T-helper 2 cell treated with Interferon-gamma antibody and Interleukin-4, amounts not matched to agents 5 μg/mL and 100 μg/mL, for 36 hours (primary cell): ENCODE results near the gene PCDHGA4.

Experiments used
- DNase-seq: peaks from one replicate; pipeline ENCODE4 v3.0.0; 2021; ENCODE audit warnings: low spot score
- H3K27ac Mint-ChIP-seq: one replicate; pipeline ENCODE4 v1.8.0; 2021; ENCODE audit warnings: mild to moderate bottlenecking, mixed read lengths
- H3K27me3 Mint-ChIP-seq: one replicate; pipeline ENCODE4 v1.8.0; 2021; ENCODE audit warnings: low read depth, mixed read lengths
- H3K36me3 Mint-ChIP-seq: one replicate; pipeline ENCODE4 v1.8.0; 2021; ENCODE audit warnings: low read depth, mixed read lengths
- H3K4me1 Mint-ChIP-seq: one replicate; pipeline ENCODE4 v1.8.0; 2021; ENCODE audit warnings: low read depth, mixed read lengths
- H3K4me3 Mint-ChIP-seq: one replicate; pipeline ENCODE4 v1.8.0; 2022; ENCODE audit warnings: mild to moderate bottlenecking, moderate library complexity, mixed read lengths
- H3K9me3 Mint-ChIP-seq: one replicate; pipeline ENCODE4 v1.8.0; 2021; ENCODE audit warnings: mixed read lengths

The PCDHGA4 gene

GRCh38 chr5:141403387-141403786 is 48.6 kb downstream of the PCDHGA4 start:
- peaks cover 2% of the 10 kb centered on the region for H3K4me1 Mint-ChIP-seq
- H3K4me3 Mint-ChIP-seq: no peak overlapping the region
- H3K9me3 Mint-ChIP-seq: peaks cover 14% of the 10 kb centered on the region
- H3K27ac Mint-ChIP-seq: no peak overlapping the region
- peaks cover 49% of the 10 kb centered on the region for H3K27me3 Mint-ChIP-seq
- no peaks in the 10 kb centered on the region for H3K36me3 Mint-ChIP-seq
- no peak for DNase-seq
